Ovary (tissue), 9 donors: ENCODE measurements around the gene TRIM41. TPM values are rescaled to one million over a fixed set of nuclear protein-coding genes. Genes with fewer than 3 reads are reported as not detected.
A peak's percentile ranks its signal among the peaks of the same experiment; 100 is the strongest.

Experiments used
- DNase-seq, 5 donors: peaks; one replicate each; pipeline ENCODE4 v3.0.0-alpha.2; 2019 to 2020
- H3K27ac ChIP-seq, 2 donors: fragments of 200-600 bp; one replicate each; pipeline versions ENCODE4 v1.5.1 to v1.8.0; 2019 to 2022
- H3K27me3 ChIP-seq: fragments of 200-600 bp; one replicate; pipeline ENCODE4 v1.8.0; 2022
- H3K36me3 ChIP-seq: fragments of 200-600 bp; sonication (generic); one replicate; pipeline ENCODE4 v1.5.1; 2019
- H3K4me1 ChIP-seq: one replicate; pipeline ENCODE4 v1.8.1; 2013; ENCODE audit warnings: mild to moderate bottlenecking, moderate library complexity; ENCODE audit not compliant: insufficient read depth
- H3K4me3 ChIP-seq: fragments of 200-600 bp; sonication (generic); one replicate; pipeline ENCODE4 v1.5.1; 2017
- H3K9me3 ChIP-seq, 2 donors: fragments of 200-600 bp in 1 of 2; sonication (generic) in 1 of 2; one replicate each; pipeline versions ENCODE4 v1.5.1 to v1.8.1; 2013 to 2019; ENCODE audit warnings: mild to moderate bottlenecking in 1 of 2, moderate library complexity in 1 of 2
- CTCF ChIP-seq, 3 donors: fragments of 450-650 bp in 2 of 3; fragments of 200-600 bp in 1 of 3; IDR thresholded peaks; one replicate each; pipeline versions ENCODE4 v1.5.1 to v1.8.0; 2016 to 2022; ENCODE audit warnings: antibody characterized with exemption in 3 of 3, mild to moderate bottlenecking in 1 of 3
- EP300 ChIP-seq: sonication (generic); formaldehyde crosslinking; IDR thresholded peaks from one replicate; pipeline ENCODE4 v1.6.1; 2017; ENCODE audit warnings: antibody characterized with exemption
- POLR2A ChIP-seq: fragments of 450-650 bp; IDR thresholded peaks from one replicate; pipeline ENCODE4 v1.6.1; 2017; ENCODE audit warnings: antibody characterized with exemption, mild to moderate bottlenecking, moderate library complexity
- WGBS, 3 donors: extraction: QIAGEN DNeasy Blood & Tissue Kit in 1 of 3; methylation state at CpG; one replicate each; pipeline versions ENCODE4 v1.1.5 to v1.1.7; 2013 to 2017; 5-methylcytosine and 5-hydroxymethylcytosine counted together
- intact Hi-C, 4 donors: fragments of 100-400 bp; cut with DNase I; formaldehyde crosslinking; loops; one replicate each; pipeline versions ENCODE4 v1.11.0 to v1.15.1; 2022 to 2023
- polyA plus RNA-seq, 2 donors: library from polyadenylated mRNA; stranded (reverse); fragments of 200-250 nt in 1 of 2; fragments of 350-450 nt in 1 of 2; fragmentation: Illumina TruSeq in 1 of 2; extraction: RNeasy Lipid Tissue Mini Kit (QIAGEN cat#74804) in 1 of 2; gene quantifications; one replicate each; pipeline ENCODE4 v1.2.3, GENCODE V29; 2013 to 2014
- total RNA-seq, 7 donors: library from RNA; depleted of rRNA in 2 of 7; stranded (reverse); fragments of >200 nt in 2 of 7; fragmentation: NEBNext Ultra II Directional in 3 of 7; extraction: Animal tissue kit (Norgen Biotek cat#: 25700) in 3 of 7; gene quantifications; one replicate each; pipeline versions ENCODE4 v1.1.0 to v1.2.4, GENCODE V29; 2016 to 2023
- donor health status: DM: no; HTN: no; CAD: no; lungs with moderate emphysema.
- donor health status: DM: no; HTN: no; CAD: no.
- donor health status: Bipolar disorder and iron deficiency.
- donor health status: DM: yes; HTN: yes; CAD: no.
- donor health status: DM: no; HTN: no; CAD: no.
- donor health status: DM: yes; HTN: yes; CAD: no.

Gene TRIM41
- total and polyA plus RNA-seq, 9 donors, result 8.2 to 22.7 (median 15.4) TPM

- TF ChIP-seq EP300 (no peak), CTCF (IDR thresholded peaks at IDR 0.05) (peak in 1 of 3 donors; percentile 34)
- H3K36me3 ChIP-seq, result no peaks in the 10 kb centered on the region
- no peaks in the 10 kb centered on the region for H3K27me3 ChIP-seq
- H3K4me3 ChIP-seq, result no peak overlapping the region
- no peaks in the 10 kb centered on the region for H3K9me3 ChIP-seq
- DNase-seq, result no peak
- 53 to 62% (median 55%) methylated on average over 25 of the region's 25 CpGs for WGBS, 3 donors
- intact Hi-C loops, result loop anchor here in 2 of 4 donors (10.0 kb wide), 1 partner anchor 397 kb away; no protein-coding TSS in a partner anchor
- no peak overlapping the region for H3K27ac ChIP-seq
- no peaks in the 10 kb centered on the region for H3K4me1 ChIP-seq
Measured at GRCh38 chr5:181181650-181182565, 41.2 kb upstream of the TRIM41 start.

GRCh38 chr5:181182651-181183050 is 40.4 kb upstream of the TRIM41 start:
- TF ChIP-seq CTCF (IDR thresholded peaks at IDR 0.05) (no peak), POLR2A (no peak), EP300 (no peak)
- no peak overlapping the region for H3K4me3 ChIP-seq
- no peaks in the 10 kb centered on the region for H3K36me3 ChIP-seq
- no peaks in the 10 kb centered on the region for H3K27me3 ChIP-seq
- intact Hi-C loops, result loop anchor here in 2 of 4 donors (10.0 kb wide), 1 partner anchor 398 kb away; no protein-coding TSS in a partner anchor
- H3K27ac ChIP-seq, result no peak overlapping the region
- no peak for DNase-seq
- H3K9me3 ChIP-seq, result no peaks in the 10 kb centered on the region
- H3K4me1 ChIP-seq, result peaks cover 2% of the 10 kb centered on the region
- 68 to 82% (median 74%) methylated on average over 12 of the region's 12 CpGs for WGBS, 3 donors

- TF ChIP-seq CTCF (IDR thresholded peaks at IDR 0.05) (no peak), EP300 (no peak), POLR2A (no peak)
- no peak for DNase-seq
- no peak overlapping the region for H3K27ac ChIP-seq
- intact Hi-C loops, result loop anchor here in 3 of 4 donors (5.0 to 10.0 kb wide), 3 partner anchors 37 to 400 kb away; partner anchors contain the start of genes TRIM41 (in 1 of the 3) and TRIM52 (in 1 of the 3)
- H3K27me3 ChIP-seq, result no peaks in the 10 kb centered on the region
- H3K9me3 ChIP-seq, result no peaks in the 10 kb centered on the region
- no peaks in the 10 kb centered on the region for H3K36me3 ChIP-seq
- no peak overlapping the region for H3K4me3 ChIP-seq
- H3K4me1 ChIP-seq, result peaks cover 2% of the 10 kb centered on the region
- WGBS, 3 donors, result 70 to 85% (median 84%) methylated on average over 16 of the region's 16 CpGs
Measured at GRCh38 chr5:181184845-181185216, 38.2 kb upstream of the TRIM41 start.

- intact Hi-C loops, result loop anchor here in 3 of 4 donors (5.0 to 10.0 kb wide), 3 partner anchors 37 to 401 kb away; partner anchors contain the start of genes TRIM41 (in 1 of the 3) and TRIM52 (in 1 of the 3)
- Histone ChIP-seq H3K27ac (no peak overlapping the region), H3K36me3 (no peaks in the 10 kb centered on the region), H3K4me1 (peaks cover 2% of the 10 kb centered on the region), H3K27me3 (no peaks in the 10 kb centered on the region), H3K9me3 (no peaks in the 10 kb centered on the region), H3K4me3 (no peak overlapping the region)
- 91 to 95% (median 94%) methylated on average over 13 of the region's 13 CpGs for WGBS, 3 donors
- no peak for TF ChIP-seq POLR2A
- no peak for DNase-seq
Measured at GRCh38 chr5:181185560-181185959, 37.5 kb upstream of the TRIM41 start.
